Measurements from ENCODE around the gene NAPG.
"Not testable (repeated sequence)": the region's sequence is repeated elsewhere in the genome, so short reads cannot be mapped to it uniquely, and the experiment has no call there.

Gene NAPG

GRCh38 chr18:10591896-10592295 is 66.1 kb downstream of the NAPG start:
- no peak overlapping the region for H3K4me3 ChIP-seq (ENCODE audit: low read depth, low read length)
- DNase-seq (ENCODE audit: low read depth), result peak; percentile 6
- TF ChIP-seq CTCF (IDR thresholded peaks at IDR 0.05; ENCODE audit: low read depth, low read length) (no peak), MAX (IDR thresholded peaks at IDR 0.05; ENCODE audit: low read depth, low read length) (no peak), POLR2A (IDR thresholded peaks at IDR 0.05; ENCODE audit: extremely low read depth, insufficient read length) (no peak), MYC (IDR thresholded peaks at IDR 0.05; ENCODE audit: low read depth, low read length) (no peak)

GRCh38 chr18:10593366-10594022 is 67.7 kb downstream of the NAPG start:
- peak; percentile 83 for DNase-seq (ENCODE audit: low read depth)
- H3K4me3 ChIP-seq (ENCODE audit: low read depth, low read length), result not testable (repeated sequence)

GRCh38 chr18:10595917-10596316 is 70.1 kb downstream of the NAPG start:
- not testable (repeated sequence) for H3K4me3 ChIP-seq (ENCODE audit: low read depth, low read length); DNase-seq (ENCODE audit: low read depth)

- H3K4me3 ChIP-seq (ENCODE audit: low read depth, low read length); DNase-seq (ENCODE audit: low read depth): not testable (repeated sequence)
Observed at GRCh38 chr18:10597695-10598094, 71.9 kb downstream of the NAPG start.

GRCh38 chr18:10600701-10601100 is 74.9 kb downstream of the NAPG start:
- not testable (repeated sequence) for H3K4me3 ChIP-seq (ENCODE audit: low read depth, low read length); DNase-seq (ENCODE audit: low read depth)
